CD14-positive monocyte (primary cell): Measurements from ENCODE around the gene TMEM242. TPM values are rescaled to one million over a fixed set of nuclear protein-coding genes. Genes with fewer than 3 reads are reported as not detected.

Experiments used
- DNase-seq, 3 donors: peaks; one replicate each; pipeline ENCODE4 v3.0.0-alpha.2; 2011 to 2022
- H2AFZ ChIP-seq: 2 replicates; pipeline ENCODE4 v1.6.0; 2012; ENCODE audit warnings: mild to moderate bottlenecking, low read depth, low read length, inconsistent platforms; ENCODE audit not compliant: insufficient read depth, poor library complexity, severe bottlenecking
- H3K27ac ChIP-seq, 2 donors: 1 replicate in 1 of 2; 2 replicates in 1 of 2; pipeline ENCODE4 v1.5.1; 2012 to 2013; ENCODE audit warnings: low read length in 2 of 2, control low read depth in 1 of 2, inconsistent platforms in 1 of 2, low read depth in 1 of 2, mild to moderate bottlenecking in 1 of 2
- H3K27me3 ChIP-seq, 2 donors: one replicate each; pipeline versions ENCODE4 v1.6.0 to v1.6.1; 2011 to 2013; ENCODE audit warnings: low read length in 2 of 2; ENCODE audit not compliant: control insufficient read depth in 2 of 2, insufficient read depth in 2 of 2
- H3K36me3 ChIP-seq, 2 donors: replicated peaks in 1 of 2; 1 replicate in 1 of 2; 2 replicates in 1 of 2; pipeline versions ENCODE4 v1.5.1 to v1.6.1; 2012 to 2013; ENCODE audit warnings: low read length in 2 of 2, control low read depth in 1 of 2, inconsistent platforms in 1 of 2, mild to moderate bottlenecking in 1 of 2; ENCODE audit not compliant: insufficient read depth in 2 of 2, control insufficient read depth in 1 of 2
- H3K4me1 ChIP-seq, 2 donors: 1 replicate in 1 of 2; 2 replicates in 1 of 2; pipeline versions ENCODE4 v1.5.1 to v1.6.1; 2012 to 2013; ENCODE audit warnings: low read length in 2 of 2, control low read depth in 1 of 2, inconsistent platforms in 1 of 2, mild to moderate bottlenecking in 1 of 2, moderate library complexity in 1 of 2; ENCODE audit not compliant: insufficient read depth in 2 of 2, control insufficient read depth in 1 of 2
- H3K4me2 ChIP-seq: replicated peaks from 2 replicates; pipeline ENCODE3; 2012; ENCODE audit warnings: low read length, moderate library complexity, mild to moderate bottlenecking; ENCODE audit not compliant: poor library complexity, severe bottlenecking; ENCODE audit errors: extremely low read depth
- H3K4me3 ChIP-seq, 3 experiments: fragments of 200-600 bp in 1 of 3; sonication (generic) in 1 of 3; replicated peaks in 1 of 3; 1 replicate in 2 of 3; 2 replicates in 1 of 3; pipeline ENCODE4 v1.5.1; 2011 to 2013; ENCODE audit warnings: low read length in 3 of 3, mild to moderate bottlenecking in 3 of 3, control low read depth in 2 of 3, low read depth in 2 of 3, inconsistent platforms in 1 of 3, moderate library complexity in 1 of 3
- H3K79me2 ChIP-seq: 2 replicates; pipeline ENCODE4 v1.6.0; 2012; ENCODE audit warnings: mild to moderate bottlenecking, control low read depth, inconsistent platforms, low read length, moderate library complexity; ENCODE audit not compliant: insufficient read depth
- H3K9ac ChIP-seq: 2 replicates; pipeline ENCODE4 v1.6.0; 2017; ENCODE audit warnings: low read length, mild to moderate bottlenecking; ENCODE audit not compliant: insufficient read depth, poor library complexity, severe bottlenecking
- H3K9me3 ChIP-seq, 2 donors: replicated peaks in 1 of 2; 1 replicate in 1 of 2; 2 replicates in 1 of 2; pipeline versions ENCODE4 v1.5.1 to v1.6.1; 2012 to 2013; ENCODE audit warnings: low read length in 2 of 2, control low read depth in 1 of 2; ENCODE audit not compliant: control insufficient read depth in 1 of 2, insufficient read depth in 1 of 2
- H4K20me1 ChIP-seq: 2 replicates; pipeline ENCODE4 v1.6.0; 2012; ENCODE audit warnings: mild to moderate bottlenecking, low read length, control low read depth, moderate library complexity; ENCODE audit not compliant: insufficient read depth
- H3K27ac Mint-ChIP-seq, 7 donors: one replicate each; pipeline ENCODE4 v1.8.0; 2020; ENCODE audit warnings: mild to moderate bottlenecking in 7 of 7, mixed read lengths in 7 of 7, moderate library complexity in 6 of 7, inconsistent platforms in 2 of 7
- H3K27me3 Mint-ChIP-seq, 3 donors: one replicate each; pipeline ENCODE4 v1.8.0; 2021 to 2022; ENCODE audit warnings: low read depth in 3 of 3, mild to moderate bottlenecking in 3 of 3, mixed read lengths in 3 of 3, moderate library complexity in 3 of 3, inconsistent platforms in 1 of 3
- H3K36me3 Mint-ChIP-seq, 2 donors: one replicate each; pipeline ENCODE4 v1.8.0; 2020; ENCODE audit warnings: mixed read lengths in 2 of 2, inconsistent platforms in 1 of 2, mild to moderate bottlenecking in 1 of 2
- H3K4me1 Mint-ChIP-seq: one replicate; pipeline ENCODE4 v1.8.0; 2020; ENCODE audit warnings: mild to moderate bottlenecking, mixed read lengths
- H3K4me3 Mint-ChIP-seq, 2 donors: one replicate each; pipeline ENCODE4 v1.8.0; 2020; ENCODE audit warnings: mild to moderate bottlenecking in 2 of 2, mixed read lengths in 2 of 2, moderate library complexity in 1 of 2
- H3K9me3 Mint-ChIP-seq, 7 donors: one replicate each; pipeline ENCODE4 v1.8.0; 2020 to 2022; ENCODE audit warnings: mixed read lengths in 7 of 7, mild to moderate bottlenecking in 6 of 7, moderate library complexity in 6 of 7, inconsistent platforms in 2 of 7
- WGBS: methylation state at CpG from one replicate; pipeline ENCODE4 v1.1.5; 2013; ENCODE audit warnings: missing lambda C conversion rate; ENCODE audit not compliant: insufficient coverage; 5-methylcytosine and 5-hydroxymethylcytosine counted together
- intact Hi-C, 2 donors: fragments of 100-400 bp; cut with micrococcal nuclease; formaldehyde crosslinking; loops; one replicate each; pipeline versions ENCODE4 v1.15.0 to v1.15.1; 2023
- polyA plus RNA-seq, 3 donors: library from polyadenylated mRNA; depleted of rRNA in 1 of 3; unstranded in 2 of 3; stranded (reverse) in 1 of 3; fragments of 300-500 nt in 2 of 3; fragments of >200 nt in 1 of 3; fragmentation: Illumina TruSeq in 2 of 3; gene quantifications; 1 replicate in 2 of 3; 2 replicates in 1 of 3; pipeline ENCODE4 v1.2.3, GENCODE V29; 2012 to 2021
- TF ChIP-seq, protein P1 (sequence below): fragments of 200-600 bp; IDR thresholded peaks from one replicate; pipeline ENCODE4 v1.8.0; 2022; ENCODE audit warnings: antibody characterized with exemption, mild to moderate bottlenecking

Gene TMEM242
- polyA plus RNA-seq, 3 donors = 5.6 to 9.8 (median 8.3) TPM

DNA sequence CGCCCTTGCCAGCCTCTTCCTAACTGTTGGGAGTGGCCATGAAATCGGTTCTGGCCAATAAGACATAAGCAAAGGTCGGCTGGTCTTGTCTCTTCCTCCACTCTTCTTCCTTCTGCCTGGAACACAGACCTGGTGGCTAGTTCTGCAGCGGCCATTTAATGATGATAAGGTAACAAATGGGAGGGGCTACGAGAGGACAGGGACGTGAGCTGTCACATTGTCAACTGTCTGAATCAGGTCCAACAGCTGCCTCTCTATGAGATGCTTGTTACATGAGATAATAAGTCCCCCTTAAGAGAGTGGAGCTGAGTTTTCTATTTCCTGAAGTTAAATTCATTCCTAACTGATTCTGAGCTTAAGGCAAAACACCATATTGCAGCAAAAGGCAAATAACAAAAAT, 12.5 kb upstream of the TMEM242 start:
- Histone ChIP-seq H3K4me3 (no peak overlapping the region), H3K9me3 (no peaks in the 10 kb centered on the region), H3K4me1 (peaks cover 6% of the 10 kb centered on the region in 2 donors), H3K79me2 (no peaks in the 10 kb centered on the region), H3K36me3 (no peaks in the 10 kb centered on the region), H3K4me2 (no peak overlapping the region), H2AFZ (no peak overlapping the region), H3K27ac (no peak overlapping the region), H3K27me3 (no peaks in the 10 kb centered on the region), H4K20me1 (no peaks in the 10 kb centered on the region), H3K9ac (no peak overlapping the region)
- intact Hi-C loops = no loop called here
- Mint-ChIP-seq H3K4me1 (peaks cover 9% of the 10 kb centered on the region), H3K27ac (no peak overlapping the region), H3K9me3 (no peaks in the 10 kb centered on the region), H3K36me3 (no peaks in the 10 kb centered on the region), H3K4me3 (no peak overlapping the region), H3K27me3 (peaks cover 2 to 4% (median 2%) of the 10 kb centered on the region in 3 donors)
- DNase-seq = no peak
- TF ChIP-seq, protein P1, sequence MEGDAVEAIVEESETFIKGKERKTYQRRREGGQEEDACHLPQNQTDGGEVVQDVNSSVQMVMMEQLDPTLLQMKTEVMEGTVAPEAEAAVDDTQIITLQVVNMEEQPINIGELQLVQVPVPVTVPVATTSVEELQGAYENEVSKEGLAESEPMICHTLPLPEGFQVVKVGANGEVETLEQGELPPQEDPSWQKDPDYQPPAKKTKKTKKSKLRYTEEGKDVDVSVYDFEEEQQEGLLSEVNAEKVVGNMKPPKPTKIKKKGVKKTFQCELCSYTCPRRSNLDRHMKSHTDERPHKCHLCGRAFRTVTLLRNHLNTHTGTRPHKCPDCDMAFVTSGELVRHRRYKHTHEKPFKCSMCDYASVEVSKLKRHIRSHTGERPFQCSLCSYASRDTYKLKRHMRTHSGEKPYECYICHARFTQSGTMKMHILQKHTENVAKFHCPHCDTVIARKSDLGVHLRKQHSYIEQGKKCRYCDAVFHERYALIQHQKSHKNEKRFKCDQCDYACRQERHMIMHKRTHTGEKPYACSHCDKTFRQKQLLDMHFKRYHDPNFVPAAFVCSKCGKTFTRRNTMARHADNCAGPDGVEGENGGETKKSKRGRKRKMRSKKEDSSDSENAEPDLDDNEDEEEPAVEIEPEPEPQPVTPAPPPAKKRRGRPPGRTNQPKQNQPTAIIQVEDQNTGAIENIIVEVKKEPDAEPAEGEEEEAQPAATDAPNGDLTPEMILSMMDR = no peak
- 78% methylated on average over 3 of the region's 6 CpGs for WGBS

- Mint-ChIP-seq H3K27ac (no peak overlapping the region), H3K4me1 (peaks cover 9% of the 10 kb centered on the region), H3K9me3 (no peaks in the 10 kb centered on the region), H3K4me3 (no peak overlapping the region), H3K27me3 (peaks cover 2 to 9% (median 6%) of the 10 kb centered on the region in 3 donors), H3K36me3 (no peaks in the 10 kb centered on the region)
- Histone ChIP-seq H3K79me2 (no peaks in the 10 kb centered on the region), H4K20me1 (no peaks in the 10 kb centered on the region), H3K9ac (no peak overlapping the region), H3K4me2 (no peak overlapping the region), H3K4me3 (no peak overlapping the region), H3K4me1 (peaks cover 6% of the 10 kb centered on the region in 2 donors), H3K36me3 (no peaks in the 10 kb centered on the region), H3K9me3 (no peaks in the 10 kb centered on the region), H3K27ac (no peak overlapping the region), H2AFZ (no peak overlapping the region), H3K27me3 (peaks cover 0 to 2% of the 10 kb centered on the region in 2 donors)
- intact Hi-C loops = no loop called here
- WGBS = no CpG with 5 or more reads among the region's 3 CpGs
- TF ChIP-seq, protein P1 = no peak
- DNase-seq = no peak
Measured at GRCh38 chr6:157333956-157334355, 10.6 kb upstream of the TMEM242 start.
